Breast epithelium (tissue), 3 donors: ENCODE results near the gene RAB33A.

Experiments used
- POLR2A ChIP-seq: fragments of 450-650 bp; IDR thresholded peaks from one replicate; pipeline ENCODE4 v1.6.1; 2016; ENCODE audit warnings: antibody characterized with exemption, mild to moderate bottlenecking, moderate library complexity
- TF ChIP-seq, protein P1 (sequence below), 3 donors: fragments of 450-650 bp; IDR thresholded peaks; one replicate each; pipeline ENCODE4 v1.5.1; 2016 to 2017; ENCODE audit warnings: antibody characterized with exemption in 3 of 3, mild to moderate bottlenecking in 3 of 3, moderate library complexity in 3 of 3

DNA sequence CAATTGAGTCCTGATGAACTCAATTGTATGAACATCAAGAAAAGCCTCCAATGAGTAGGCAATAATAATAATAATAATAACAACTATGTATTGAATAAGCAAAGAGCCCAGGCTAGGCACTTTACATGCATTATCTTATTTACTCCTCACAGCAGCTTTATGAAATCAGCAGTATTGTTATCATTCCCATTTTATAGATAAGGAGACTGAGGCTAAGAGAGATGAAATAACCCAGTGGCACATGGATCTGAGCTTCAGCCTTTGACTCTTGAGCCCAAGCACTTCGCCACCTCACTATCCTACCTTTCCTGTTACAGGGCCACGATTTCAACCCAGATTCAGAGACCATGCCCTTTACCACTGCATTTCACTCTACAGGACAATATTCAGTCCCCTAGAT is 3.2 kb downstream of the RAB33A start:
- no peak for TF ChIP-seq POLR2A
- TF ChIP-seq, protein P1, sequence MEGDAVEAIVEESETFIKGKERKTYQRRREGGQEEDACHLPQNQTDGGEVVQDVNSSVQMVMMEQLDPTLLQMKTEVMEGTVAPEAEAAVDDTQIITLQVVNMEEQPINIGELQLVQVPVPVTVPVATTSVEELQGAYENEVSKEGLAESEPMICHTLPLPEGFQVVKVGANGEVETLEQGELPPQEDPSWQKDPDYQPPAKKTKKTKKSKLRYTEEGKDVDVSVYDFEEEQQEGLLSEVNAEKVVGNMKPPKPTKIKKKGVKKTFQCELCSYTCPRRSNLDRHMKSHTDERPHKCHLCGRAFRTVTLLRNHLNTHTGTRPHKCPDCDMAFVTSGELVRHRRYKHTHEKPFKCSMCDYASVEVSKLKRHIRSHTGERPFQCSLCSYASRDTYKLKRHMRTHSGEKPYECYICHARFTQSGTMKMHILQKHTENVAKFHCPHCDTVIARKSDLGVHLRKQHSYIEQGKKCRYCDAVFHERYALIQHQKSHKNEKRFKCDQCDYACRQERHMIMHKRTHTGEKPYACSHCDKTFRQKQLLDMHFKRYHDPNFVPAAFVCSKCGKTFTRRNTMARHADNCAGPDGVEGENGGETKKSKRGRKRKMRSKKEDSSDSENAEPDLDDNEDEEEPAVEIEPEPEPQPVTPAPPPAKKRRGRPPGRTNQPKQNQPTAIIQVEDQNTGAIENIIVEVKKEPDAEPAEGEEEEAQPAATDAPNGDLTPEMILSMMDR (IDR thresholded peaks at IDR 0.05) = no peak
